NCI-H748 (cell line): ENCODE data around the gene C11orf24.
"Not testable (repeated sequence)": the region's sequence is repeated elsewhere in the genome, so short reads cannot be mapped to it uniquely, and the experiment has no call there.

Experiments used
- DNase-seq: peaks from one replicate; lab custom pipeline; 2025; ENCODE audit not compliant: unreplicated experiment; lab: John Stamatoyannopoulos, UW

C11orf24 gene

DNA sequence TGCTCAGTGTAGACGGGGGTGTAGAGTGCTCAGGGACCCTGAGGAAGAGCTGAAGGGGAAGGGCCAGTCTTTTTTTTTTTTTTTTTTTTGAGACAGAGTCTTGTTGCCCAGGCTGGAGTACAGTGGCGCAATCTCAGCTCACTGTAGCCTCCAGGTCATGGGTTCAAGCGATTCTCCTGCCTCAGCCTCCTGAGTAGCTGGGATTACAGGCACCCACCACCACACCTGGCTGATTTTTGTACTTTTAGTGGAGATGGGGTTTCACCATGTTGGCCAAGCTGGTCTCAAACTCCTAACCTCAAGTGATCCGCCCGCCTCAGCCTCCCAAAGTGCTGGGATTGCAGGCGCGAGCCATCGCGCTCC is 27.7 kb upstream of the C11orf24 start:
- not testable (repeated sequence) for DNase-seq

GRCh38 chr11:68298659-68299516 is 27.1 kb upstream of the C11orf24 start:
- DNase-seq: no peak

DNA sequence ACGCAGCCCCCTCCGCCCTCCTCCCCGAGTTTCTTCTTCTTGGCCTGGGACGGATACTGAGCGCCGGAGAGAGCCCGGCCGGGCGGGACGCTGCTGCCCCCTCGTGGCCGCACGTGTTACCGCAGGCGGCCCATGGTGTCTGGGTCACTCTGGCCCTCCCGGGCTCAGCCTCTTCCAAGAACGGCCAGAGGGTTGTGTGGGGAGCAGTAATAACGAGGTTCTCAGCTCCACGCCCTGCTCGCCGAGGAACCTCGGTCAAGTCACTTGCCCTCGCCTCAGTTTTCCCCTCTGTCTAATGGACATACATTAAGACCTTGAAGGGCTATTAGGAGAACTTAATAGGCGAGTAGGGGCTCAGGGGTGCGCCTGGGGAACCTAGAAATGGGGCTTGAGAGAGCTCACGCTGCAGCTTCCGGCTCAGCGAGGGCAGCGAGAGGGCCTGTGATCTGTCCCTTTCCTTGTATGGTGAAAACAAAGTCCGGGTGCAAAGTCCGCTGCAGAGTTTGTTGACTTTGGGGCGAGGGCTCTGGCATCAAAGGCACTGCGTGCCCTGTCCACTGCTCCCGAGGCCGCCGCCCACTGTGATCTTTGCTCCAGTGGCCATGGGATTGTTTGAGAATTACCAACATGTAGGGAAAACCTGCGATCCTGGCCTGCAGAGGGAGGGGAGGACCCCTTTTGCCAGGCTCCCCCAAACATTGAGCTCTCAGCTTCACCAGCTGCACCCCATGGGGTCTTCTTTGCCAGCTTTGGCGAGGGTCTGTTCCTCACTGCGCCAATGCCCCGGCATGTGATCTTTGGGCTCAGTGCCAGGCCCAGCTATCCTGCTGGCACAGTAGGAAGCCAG is 26.3 kb upstream of the C11orf24 start:
- DNase-seq: peak; percentile 50

DNA sequence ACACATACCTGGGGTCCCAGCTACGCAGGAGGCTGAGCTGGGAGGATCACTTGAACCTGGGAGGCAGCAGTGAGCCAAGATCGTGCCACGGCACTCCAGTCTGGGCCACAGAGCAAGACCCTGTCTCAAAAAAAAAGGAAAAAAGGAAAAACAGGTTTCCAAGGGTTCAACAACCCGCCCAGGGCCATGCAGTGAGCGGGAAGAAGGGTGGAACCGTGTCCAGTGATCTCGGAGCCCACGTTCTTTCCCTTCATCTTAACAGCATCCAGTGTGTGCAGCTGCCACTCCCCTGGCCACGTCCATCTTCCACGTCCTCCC is 25.7 kb upstream of the C11orf24 start:
- no peak for DNase-seq

DNA sequence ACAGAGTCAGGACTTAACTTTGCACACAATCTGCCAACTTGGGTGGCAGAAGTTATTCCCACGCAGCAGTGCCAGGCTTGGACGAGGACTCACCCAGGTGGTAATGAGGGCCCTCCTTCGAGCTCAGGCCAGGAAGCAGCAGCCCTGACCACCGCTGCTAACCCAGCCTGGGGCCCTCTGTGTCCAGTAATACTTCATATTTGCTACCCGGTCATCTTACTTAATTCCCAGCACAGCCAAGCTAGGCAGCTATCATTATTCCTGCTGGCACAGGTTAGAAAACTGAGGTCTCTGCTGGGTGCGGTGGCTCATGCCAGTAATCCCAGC is 25.2 kb upstream of the C11orf24 start:
- no peak for DNase-seq

DNA sequence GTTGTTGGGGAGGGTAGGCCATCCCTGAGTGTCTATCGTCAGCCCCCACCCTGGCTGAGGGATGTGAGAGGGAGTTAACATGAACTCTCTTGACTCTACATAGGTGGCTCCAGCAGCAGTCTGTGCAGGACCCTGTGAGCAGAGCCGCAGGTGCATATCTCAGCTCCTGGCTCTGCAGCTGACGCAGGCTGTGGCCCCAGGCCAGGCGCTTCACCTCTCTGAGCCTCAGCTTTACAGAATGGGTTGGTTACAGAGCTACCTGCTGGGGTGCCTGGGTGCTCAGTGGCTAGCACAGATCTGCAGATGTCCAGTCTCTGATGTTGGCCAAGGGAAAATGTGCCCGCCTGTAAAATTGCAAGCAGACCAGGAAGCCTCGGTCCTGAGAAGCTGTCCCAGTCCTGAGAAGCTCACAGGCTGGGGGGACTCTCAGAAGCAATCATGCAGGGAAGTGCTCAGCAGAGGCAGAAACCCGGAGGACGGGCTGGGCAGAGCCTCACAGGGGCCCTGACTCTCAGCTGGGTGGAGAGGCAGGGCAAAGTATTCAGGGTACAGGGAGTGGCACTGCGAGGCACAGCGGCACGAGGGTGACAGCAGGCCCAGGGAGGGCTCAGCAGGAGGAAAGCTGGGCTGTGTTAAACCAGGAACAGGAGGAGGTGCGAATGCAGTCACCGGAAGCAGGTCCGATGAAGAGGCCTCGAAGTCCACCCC is 24.7 kb upstream of the C11orf24 start:
- no peak for DNase-seq

DNA sequence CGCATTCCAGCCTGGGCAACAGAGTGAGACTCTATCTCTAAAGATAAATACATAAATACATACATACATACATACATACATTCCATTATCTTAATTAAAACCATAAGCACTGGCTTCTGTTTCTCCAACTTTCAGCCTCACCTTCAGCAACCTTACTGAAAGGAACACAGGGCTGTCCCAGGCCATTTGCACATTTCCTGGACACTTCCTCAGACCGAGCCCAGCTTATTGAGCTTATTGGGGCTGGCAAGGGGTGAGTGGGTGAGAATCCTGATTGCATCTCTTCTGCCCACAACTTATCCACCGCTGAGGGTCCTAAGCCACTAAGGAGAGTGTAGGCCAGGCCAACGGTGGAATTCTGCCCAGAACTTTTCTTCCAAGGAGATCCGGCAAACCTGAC is 24.2 kb upstream of the C11orf24 start:
- no peak for DNase-seq

DNA sequence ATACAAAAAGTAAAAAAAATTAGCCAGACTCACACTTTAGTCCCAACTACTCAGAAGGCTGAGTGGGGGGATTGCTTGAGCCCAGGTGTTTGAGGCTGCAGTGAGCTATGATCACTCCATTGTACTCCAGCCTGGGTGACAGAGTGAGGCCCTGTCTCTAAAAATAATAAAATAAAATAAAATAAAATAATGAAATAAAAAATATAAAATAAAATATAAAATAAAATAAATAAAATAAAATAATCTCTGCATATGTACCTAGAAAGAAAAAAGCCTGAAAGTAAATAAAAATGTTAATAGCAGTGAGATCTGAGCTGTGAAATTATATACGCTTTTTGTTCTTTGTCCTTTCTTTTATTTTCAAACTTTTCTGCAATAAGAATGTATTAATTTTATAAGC is 23.5 kb upstream of the C11orf24 start:
- DNase-seq: no peak

DNA sequence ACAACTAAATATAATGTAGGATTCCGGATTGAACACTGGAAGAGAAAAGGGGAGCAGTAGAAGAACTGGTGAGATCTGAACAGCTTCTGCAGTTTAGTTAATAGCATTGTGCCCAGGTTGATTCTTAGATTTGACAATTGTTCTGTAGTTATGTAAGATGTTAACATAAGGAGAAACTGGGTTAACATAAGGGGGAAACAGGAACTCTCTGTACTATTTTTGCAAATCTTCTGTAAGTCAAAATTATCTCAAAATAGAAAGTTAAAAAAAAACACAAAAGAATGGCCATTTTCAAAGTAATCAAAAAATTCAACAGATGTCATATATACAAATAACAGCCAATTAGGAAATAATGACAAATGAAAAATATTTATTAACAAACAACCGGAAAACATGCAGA is 21.9 kb upstream of the C11orf24 start:
- DNase-seq: no peak

GRCh38 chr11:68289456-68289855 is 17.7 kb upstream of the C11orf24 start:
- DNase-seq: no peak

- no peak for DNase-seq
Observed at GRCh38 chr11:68287419-68287818, 15.6 kb upstream of the C11orf24 start.

GRCh38 chr11:68284588-68284987 is 12.8 kb upstream of the C11orf24 start:
- DNase-seq: not testable (repeated sequence)

- no peak for DNase-seq
Observed at GRCh38 chr11:68282861-68283230, 11.1 kb upstream of the C11orf24 start.

GRCh38 chr11:68282141-68282860 is 10.5 kb upstream of the C11orf24 start:
- DNase-seq: no peak

DNA sequence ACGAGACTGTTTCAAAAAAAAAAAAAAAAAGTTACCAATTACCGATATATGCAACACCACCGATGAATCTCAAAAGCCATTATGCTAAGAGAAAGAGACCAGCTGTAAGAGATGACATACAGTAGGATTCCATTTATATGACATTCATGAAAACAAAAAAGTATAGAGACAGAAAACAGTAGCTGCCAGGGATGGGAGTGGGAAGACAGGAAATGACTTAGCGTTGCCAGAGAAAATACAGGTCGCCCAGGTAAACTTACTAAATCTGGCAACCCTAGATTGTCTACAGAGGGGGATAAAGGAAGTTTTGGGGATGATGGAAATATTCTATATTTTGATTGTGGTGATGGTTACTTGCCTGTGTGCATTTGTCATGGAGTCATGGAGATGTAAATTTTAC is 7.9 kb upstream of the C11orf24 start:
- no peak for DNase-seq

DNA sequence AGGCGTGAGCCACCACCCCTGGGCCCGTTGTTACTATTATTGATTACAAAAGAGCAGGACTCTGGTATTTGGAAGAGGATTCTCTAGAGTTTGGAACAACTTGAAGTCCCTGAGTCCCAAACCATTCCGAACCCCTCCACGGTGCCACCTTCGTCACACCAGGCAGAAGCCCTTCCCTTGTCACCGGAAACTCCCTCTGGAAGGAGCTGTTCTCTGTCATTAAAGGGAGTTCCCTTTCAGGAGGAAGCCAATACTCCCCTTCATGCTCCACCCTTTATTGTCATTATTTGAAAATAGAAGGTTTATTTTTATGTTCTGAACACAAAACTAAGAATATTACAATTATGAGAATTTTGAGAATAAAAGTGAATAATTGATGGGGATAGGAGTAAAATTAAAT is 5.1 kb upstream of the C11orf24 start:
- DNase-seq: no peak

DNA sequence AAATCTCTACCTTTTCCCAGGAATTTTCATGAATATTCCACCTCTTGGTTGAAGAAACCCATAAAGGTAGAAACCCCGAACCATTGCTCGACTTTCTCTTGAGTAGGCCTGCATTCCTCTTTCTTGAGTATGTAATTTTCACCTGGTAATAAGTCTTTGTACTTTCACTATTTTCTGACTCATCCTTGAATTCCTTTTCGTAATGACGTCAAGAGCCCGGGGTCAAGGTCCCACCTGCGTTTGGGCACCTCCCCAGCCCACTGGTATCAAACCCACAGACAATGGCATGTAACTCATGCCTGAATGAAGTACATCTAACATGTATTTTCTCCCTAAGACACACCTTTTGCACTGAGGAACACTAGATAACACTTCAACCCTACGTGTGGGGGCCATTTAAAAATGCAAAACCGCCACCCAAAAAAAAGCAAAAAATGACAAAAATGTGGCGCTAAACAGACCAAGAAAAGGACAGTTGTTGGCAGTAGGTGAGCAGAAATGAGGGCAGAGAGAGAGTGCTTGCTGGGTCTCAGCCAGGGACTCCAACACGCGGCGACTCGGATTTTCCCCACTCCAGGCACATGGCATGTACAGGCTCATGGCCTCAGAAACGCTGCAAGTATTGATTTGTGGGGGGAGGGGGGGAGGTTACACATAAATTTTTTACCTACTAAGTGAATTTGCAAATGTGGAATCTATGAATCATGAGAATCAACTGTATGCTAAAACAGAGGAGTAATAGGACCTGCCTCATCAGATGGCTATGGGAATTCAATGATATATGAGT is 4.1 kb upstream of the C11orf24 start:
- no peak for DNase-seq

DNA sequence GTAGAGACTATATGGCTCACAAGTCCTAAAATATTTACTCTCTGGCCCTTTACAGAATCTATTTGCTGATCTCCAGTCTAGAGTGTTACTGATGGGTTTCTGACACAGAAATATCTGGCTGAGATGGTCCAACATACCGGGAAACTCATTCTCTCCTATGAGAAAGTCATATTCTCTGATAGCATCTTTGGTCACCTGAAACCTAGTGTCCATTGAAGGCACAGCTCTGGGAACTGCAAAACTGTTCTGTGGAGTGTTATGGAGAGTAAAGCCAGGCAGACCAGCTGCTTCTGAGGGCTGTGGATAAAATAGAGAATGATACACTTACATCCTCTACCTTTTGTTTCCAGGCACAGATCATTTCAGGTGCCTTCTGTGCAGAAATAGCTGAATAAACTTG is 2.5 kb upstream of the C11orf24 start:
- no peak for DNase-seq

DNA sequence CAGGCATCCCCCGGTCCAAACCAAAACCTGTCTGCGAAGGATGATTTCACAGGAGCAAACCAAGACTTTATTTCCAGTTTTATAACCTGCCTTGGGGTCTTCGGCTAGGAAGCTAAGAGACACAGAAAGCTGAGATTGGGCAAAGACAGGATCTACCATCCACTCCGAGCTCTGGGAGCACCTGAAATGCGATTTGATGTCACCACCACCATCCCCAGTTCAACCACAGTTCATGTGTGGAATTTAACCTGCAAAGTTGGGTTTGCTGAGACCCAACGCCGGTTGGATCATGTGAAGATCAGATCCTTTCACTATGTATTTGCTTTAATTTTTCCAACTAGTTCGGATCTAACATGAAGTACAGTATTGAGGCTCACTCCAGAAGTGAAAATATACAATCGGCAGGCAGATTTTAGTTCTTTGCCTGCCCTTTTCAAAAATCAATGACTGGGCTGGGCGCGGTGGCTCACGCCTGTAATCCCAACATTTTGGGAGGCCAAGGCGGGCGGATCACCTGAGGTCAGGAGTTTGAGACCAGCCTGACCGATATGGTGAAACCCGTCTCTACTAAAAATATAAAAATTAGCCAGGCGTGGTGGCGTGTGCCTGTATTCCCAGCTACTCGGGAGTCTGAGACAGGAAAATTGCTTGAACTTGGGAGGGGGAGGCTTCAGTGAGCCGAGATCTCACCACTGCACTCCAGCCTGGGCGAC is 1.4 kb upstream of the C11orf24 start:
- no peak for DNase-seq
